Measurements from ENCODE around the gene FNDC8.

- TF ChIP-seq EZH2 (IDR thresholded peaks at IDR 0.05; ENCODE audit: low read depth, low read length, severe bottlenecking): no peak
- TF ChIP-seq, protein P1, sequence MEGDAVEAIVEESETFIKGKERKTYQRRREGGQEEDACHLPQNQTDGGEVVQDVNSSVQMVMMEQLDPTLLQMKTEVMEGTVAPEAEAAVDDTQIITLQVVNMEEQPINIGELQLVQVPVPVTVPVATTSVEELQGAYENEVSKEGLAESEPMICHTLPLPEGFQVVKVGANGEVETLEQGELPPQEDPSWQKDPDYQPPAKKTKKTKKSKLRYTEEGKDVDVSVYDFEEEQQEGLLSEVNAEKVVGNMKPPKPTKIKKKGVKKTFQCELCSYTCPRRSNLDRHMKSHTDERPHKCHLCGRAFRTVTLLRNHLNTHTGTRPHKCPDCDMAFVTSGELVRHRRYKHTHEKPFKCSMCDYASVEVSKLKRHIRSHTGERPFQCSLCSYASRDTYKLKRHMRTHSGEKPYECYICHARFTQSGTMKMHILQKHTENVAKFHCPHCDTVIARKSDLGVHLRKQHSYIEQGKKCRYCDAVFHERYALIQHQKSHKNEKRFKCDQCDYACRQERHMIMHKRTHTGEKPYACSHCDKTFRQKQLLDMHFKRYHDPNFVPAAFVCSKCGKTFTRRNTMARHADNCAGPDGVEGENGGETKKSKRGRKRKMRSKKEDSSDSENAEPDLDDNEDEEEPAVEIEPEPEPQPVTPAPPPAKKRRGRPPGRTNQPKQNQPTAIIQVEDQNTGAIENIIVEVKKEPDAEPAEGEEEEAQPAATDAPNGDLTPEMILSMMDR (IDR thresholded peaks at IDR 0.05; ENCODE audit: control extremely low read depth in 1 of 3, insufficient read depth in 1 of 3, low read depth in 1 of 3, low read length in 3 of 3): no peak
- no peak for TF ChIP-seq GTF2F1 (IDR thresholded peaks at IDR 0.05; ENCODE audit: borderline replicate concordance, low read depth, low read length)
- no peak for TF ChIP-seq KDM5A (IDR thresholded peaks at IDR 0.05; ENCODE audit: low read length)
- no peak for TF ChIP-seq BACH1 (IDR thresholded peaks at IDR 0.05; ENCODE audit: low read length)
- no peak for TF ChIP-seq CBX5 (IDR thresholded peaks at IDR 0.05; ENCODE audit: low read depth, low read length)
Measured at GRCh38 chr17:35160354-35161201, 39.2 kb downstream of the FNDC8 start.
